ENCODE measurements around the gene SLC7A14.

The SLC7A14 gene

GRCh38 chr3:170585937-170586310 lies at the start of gene SLC7A14:
TSS of gene SLC7A14 (minus strand) at chr3:170586075. CDS start at chr3:170526936, 59,139 bp downstream.
- DNase-seq (ENCODE audit: low read depth in 2 of 2): no peak

- DNase-seq (ENCODE audit: low read depth in 2 of 2): no peak
These were observed 49.5 kb upstream of the SLC7A14 start for GRCh38 chr3:170635385-170635735.

GRCh38 chr3:170634663-170635384 lies 48.9 kb upstream of the SLC7A14 start:
- DNase-seq (ENCODE audit: low read depth in 2 of 2): no peak

GRCh38 chr3:170633573-170633972 lies 47.7 kb upstream of the SLC7A14 start:
- DNase-seq (ENCODE audit: low read depth in 2 of 2): no peak

- no peak for DNase-seq (ENCODE audit: low read depth in 2 of 2)
These were observed 46.9 kb upstream of the SLC7A14 start for GRCh38 chr3:170632780-170633179.

GRCh38 chr3:170631755-170632488 lies 46.0 kb upstream of the SLC7A14 start:
- no peak for DNase-seq (ENCODE audit: low read depth in 2 of 2)

- no peak for DNase-seq (ENCODE audit: low read depth in 2 of 2)
These were observed 37.6 kb upstream of the SLC7A14 start for GRCh38 chr3:170623524-170623923.

- DNase-seq (ENCODE audit: low read depth in 2 of 2): no peak
These were observed 36.7 kb upstream of the SLC7A14 start for GRCh38 chr3:170622369-170623159.

GRCh38 chr3:170621256-170621655 lies 35.4 kb upstream of the SLC7A14 start:
- DNase-seq (ENCODE audit: low read depth in 2 of 2): no peak

GRCh38 chr3:170614214-170614966 lies 28.5 kb upstream of the SLC7A14 start:
- no peak for DNase-seq (ENCODE audit: low read depth in 2 of 2)

- DNase-seq (ENCODE audit: low read depth in 2 of 2): no peak
These were observed 25.9 kb upstream of the SLC7A14 start for GRCh38 chr3:170611751-170612150.

- DNase-seq (ENCODE audit: low read depth in 2 of 2): no peak
These were observed 24.5 kb upstream of the SLC7A14 start for GRCh38 chr3:170610321-170610884.

GRCh38 chr3:170608475-170608874 lies 22.6 kb upstream of the SLC7A14 start:
- no peak for DNase-seq (ENCODE audit: low read depth in 2 of 2)

GRCh38 chr3:170606675-170607074 lies 20.8 kb upstream of the SLC7A14 start:
- no peak for DNase-seq (ENCODE audit: low read depth in 2 of 2)

- DNase-seq (ENCODE audit: low read depth in 2 of 2): no peak
These were observed 19.6 kb upstream of the SLC7A14 start for GRCh38 chr3:170605490-170605889.

- DNase-seq (ENCODE audit: low read depth in 2 of 2): no peak
These were observed 18.1 kb upstream of the SLC7A14 start for GRCh38 chr3:170603770-170604510.

- no peak for DNase-seq (ENCODE audit: low read depth in 2 of 2)
These were observed 16.7 kb upstream of the SLC7A14 start for GRCh38 chr3:170602556-170602955.

- DNase-seq (ENCODE audit: low read depth in 2 of 2): no peak
These were observed 14.2 kb upstream of the SLC7A14 start for GRCh38 chr3:170600005-170600624.

GRCh38 chr3:170599091-170599490 lies 13.2 kb upstream of the SLC7A14 start:
- no peak for DNase-seq (ENCODE audit: low read depth in 2 of 2)

- DNase-seq (ENCODE audit: low read depth in 2 of 2): no peak
These were observed 12.2 kb upstream of the SLC7A14 start for GRCh38 chr3:170598091-170598502.

Data from stimulated activated CD8-positive, alpha-beta memory T cell treated with anti-CD3 and anti-CD28 coated beads, Interleukin-15, amount 100 ng/mL, for 4 hours (primary cell).